ENCODE data around the gene PROCA1. TPM values are rescaled to one million over a fixed set of nuclear protein-coding genes. Genes with fewer than 3 reads are reported as not detected.
"Not testable (repeated sequence)": the region's sequence is repeated elsewhere in the genome, so short reads cannot be mapped to it uniquely, and the experiment has no call there.

PROCA1 gene
- total RNA-seq, 2 experiments from 2014 or later: 3.1 to 3.9 TPM

DNA sequence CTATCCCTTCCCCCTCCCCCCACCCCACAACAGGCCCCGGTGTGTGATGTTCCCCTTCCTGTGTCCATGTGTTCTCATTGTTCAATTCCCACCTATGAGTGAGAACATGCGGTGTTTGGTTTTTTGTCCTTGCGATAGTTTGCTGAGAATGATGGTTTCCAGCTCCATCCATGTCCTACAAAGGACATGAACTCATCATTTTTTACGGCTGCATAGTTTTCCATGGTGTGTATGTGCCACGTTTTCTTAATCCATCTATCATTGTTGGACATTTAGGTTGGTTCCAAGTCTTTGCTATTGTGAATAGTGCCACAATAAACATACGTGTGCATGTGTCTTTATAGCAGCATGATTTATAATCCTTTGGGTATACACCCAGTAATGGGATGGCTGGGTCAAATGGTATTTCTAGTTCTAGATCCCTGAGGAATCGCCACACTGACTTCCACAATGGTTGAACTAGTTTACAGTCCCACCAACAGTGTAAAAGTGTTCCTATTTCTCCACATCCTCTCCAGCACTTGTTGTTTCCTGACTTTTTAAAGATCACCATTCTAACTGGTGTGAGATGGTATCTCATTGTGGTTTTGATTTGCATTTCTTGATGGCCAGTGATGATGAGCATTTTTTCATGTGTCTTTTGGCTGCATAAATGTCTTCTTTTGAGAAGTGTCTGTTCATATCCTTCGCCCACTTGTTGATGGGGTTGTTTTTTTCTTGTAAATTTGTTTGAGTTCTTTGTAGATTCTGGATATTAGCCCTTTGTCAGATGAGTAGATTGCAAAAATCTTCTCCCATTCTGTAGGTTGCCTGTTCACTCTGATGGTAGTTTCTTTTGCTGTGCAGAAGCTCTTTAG is 24.5 kb upstream of the PROCA1 start:
- not testable (repeated sequence) for H3K9me3 Mint-ChIP-seq, H3K4me3 Mint-ChIP-seq, DNase-seq, H3K27me3 Mint-ChIP-seq, H3K27ac Mint-ChIP-seq
- Mint-ChIP-seq H3K36me3 (peaks cover 55% of the 10 kb centered on the region), H3K4me1 (peaks cover 32% of the 10 kb centered on the region)

DNA sequence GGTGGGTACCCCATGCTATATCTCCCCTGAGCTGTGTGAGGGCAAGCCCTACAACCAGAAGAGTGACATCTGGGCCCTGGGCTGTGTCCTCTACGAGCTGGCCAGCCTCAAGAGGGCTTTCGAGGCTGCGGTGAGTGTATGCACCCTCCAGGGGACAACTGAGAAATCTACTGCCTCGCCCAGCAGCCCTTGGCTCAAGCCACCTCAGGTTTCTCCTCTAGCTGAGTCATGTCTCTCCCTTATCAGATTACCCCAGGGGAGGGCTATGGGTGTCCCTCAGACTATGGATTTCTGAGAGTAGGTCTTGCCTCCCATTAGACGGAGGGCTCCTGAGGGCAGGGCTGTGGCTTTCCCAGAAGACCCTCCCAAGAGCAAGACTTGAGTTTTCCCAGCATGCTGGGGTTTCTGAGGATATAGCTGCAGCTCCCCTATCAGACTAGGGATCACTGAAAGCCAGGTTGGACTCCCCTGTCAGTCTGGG is 23.6 kb upstream of the PROCA1 start:
- Mint-ChIP-seq H3K9me3 (peaks cover 3% of the 10 kb centered on the region), H3K36me3 (peaks cover 46% of the 10 kb centered on the region), H3K27me3 (no peaks in the 10 kb centered on the region), H3K4me1 (peaks cover 27% of the 10 kb centered on the region), H3K27ac (no peak overlapping the region), H3K4me3 (no peak overlapping the region)
- no peak for DNase-seq

DNA sequence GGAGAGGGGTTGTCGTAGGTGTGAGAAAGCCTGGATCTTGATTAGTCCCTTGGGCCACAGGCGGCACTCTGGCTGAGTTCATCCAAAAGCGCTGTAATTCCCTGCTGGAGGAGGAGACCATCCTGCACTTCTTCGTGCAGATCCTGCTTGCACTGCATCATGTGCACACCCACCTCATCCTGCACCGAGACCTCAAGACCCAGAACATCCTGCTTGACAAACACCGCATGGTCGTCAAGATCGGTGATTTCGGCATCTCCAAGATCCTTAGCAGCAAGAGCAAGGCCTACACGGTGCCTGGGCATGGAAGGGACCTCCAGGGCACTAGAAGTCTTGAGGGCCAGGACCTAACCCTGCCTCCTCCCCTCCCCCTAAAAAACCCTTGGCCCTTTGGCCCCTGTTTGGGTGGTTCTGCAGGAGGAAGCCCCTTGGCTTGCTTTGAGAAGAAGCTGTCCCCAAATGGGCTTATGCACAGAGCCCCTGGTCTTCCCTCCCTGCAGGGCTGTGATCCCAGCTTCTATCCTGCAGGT is 23.1 kb upstream of the PROCA1 start:
- H3K27ac Mint-ChIP-seq: no peak overlapping the region
- H3K4me1 Mint-ChIP-seq: peaks cover 27% of the 10 kb centered on the region
- H3K36me3 Mint-ChIP-seq: peaks cover 41% of the 10 kb centered on the region
- no peak overlapping the region for H3K4me3 Mint-ChIP-seq
- no peaks in the 10 kb centered on the region for H3K27me3 Mint-ChIP-seq
- peaks cover 2% of the 10 kb centered on the region for H3K9me3 Mint-ChIP-seq
- DNase-seq: no peak

DNA sequence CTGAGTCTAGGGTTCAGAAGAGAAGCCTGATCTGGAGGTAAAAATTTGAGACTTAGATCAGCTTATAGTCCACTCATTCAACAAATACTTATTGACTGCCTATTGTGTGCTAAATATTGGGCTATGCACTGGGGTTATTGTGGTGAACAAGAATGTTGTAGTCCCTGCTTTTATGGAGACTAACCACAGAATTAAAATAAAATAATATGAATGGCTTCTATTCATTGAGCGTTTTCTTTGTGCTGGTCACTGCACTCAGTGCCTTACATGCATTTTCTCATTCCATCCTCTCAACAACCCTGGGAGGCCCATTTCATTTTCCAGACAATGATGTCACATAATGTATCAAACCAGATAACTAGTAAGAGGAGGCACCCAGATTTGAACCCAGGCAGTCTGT is 21.7 kb upstream of the PROCA1 start:
- no peak for DNase-seq
- H3K27me3 Mint-ChIP-seq: no peaks in the 10 kb centered on the region
- H3K36me3 Mint-ChIP-seq: peaks cover 28% of the 10 kb centered on the region
- H3K4me1 Mint-ChIP-seq: peaks cover 23% of the 10 kb centered on the region
- no peak overlapping the region for H3K27ac Mint-ChIP-seq
- H3K9me3 Mint-ChIP-seq: no peaks in the 10 kb centered on the region
- no peak overlapping the region for H3K4me3 Mint-ChIP-seq

DNA sequence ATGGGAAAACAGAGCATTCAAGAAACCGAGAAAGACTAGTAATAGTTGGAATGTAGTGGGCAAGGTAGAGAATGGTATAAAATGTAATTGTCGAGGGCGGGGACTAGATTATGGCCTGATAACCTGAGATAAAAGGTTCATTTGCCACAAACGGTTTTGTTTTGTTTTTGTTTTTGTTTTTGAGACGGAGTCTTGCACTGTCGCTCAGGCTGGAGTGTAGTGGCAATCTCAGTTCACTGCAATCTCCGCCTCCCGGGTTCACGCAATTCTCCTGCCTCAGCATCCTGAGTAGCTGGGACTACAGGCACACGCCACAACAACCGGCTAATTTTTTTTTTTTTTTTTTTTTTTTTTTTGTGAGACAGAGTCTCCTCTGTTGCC is 18.3 kb upstream of the PROCA1 start:
- no peak for DNase-seq
- H3K27me3 Mint-ChIP-seq: peaks cover 4% of the 10 kb centered on the region
- H3K4me1 Mint-ChIP-seq: peaks cover 29% of the 10 kb centered on the region
- no peak overlapping the region for H3K4me3 Mint-ChIP-seq
- peak overlapping the region; percentile 53 for H3K27ac Mint-ChIP-seq
- H3K36me3 Mint-ChIP-seq: peaks cover 13% of the 10 kb centered on the region
- H3K9me3 Mint-ChIP-seq: no peaks in the 10 kb centered on the region

DNA sequence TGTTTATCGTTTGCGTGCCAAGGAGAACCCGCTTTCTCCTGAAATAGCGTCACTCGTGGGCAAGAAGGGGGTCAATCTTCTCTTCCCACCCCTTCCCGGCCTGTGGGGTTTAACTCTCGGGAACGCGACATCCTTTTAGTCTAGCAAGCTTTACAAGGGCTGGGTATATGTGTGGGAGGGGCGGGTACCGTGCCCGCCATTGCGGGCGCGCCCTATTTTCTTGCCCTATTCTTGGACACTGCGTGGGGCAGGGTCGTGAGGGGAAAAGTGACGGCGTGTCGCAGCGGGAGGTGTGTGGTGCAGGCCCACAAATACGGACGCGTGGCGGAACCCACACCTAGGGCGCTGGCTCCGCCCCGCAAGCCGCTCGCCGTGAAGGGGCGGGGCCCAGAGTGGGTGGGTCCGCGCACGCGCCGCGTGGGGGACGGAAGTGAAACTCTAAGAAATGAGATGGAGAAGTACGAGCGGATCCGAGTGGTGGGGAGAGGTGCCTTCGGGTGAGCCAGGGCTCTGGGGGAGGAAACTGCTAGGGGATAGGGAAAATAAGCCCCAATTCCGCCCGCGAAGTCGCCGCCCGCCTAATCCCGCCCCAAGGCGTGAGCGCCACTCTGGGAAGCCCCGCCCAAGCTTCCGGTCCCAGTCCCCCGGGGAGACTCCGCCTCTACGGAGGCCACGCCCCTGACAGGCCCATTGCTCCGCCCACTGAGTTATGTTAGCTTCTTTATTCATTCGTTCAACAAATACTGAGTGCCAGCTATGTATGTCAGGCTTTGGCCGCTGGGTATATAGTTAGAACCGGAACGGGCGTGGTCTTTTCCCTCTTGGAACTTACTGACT is 16.9 kb upstream of the PROCA1 start, which contains the start of gene NEK8:
Gene NEK8, plus strand, starts transcription at position 425 of the 837 bp plus-strand sequence. Its CDS starts 26 bp downstream, at position 451.
- DNase-seq: peak; percentile 97
- H3K4me1 Mint-ChIP-seq: peaks cover 37% of the 10 kb centered on the region
- peak within 1 kb of the TSS; percentile 100 for H3K4me3 Mint-ChIP-seq
- H3K36me3 Mint-ChIP-seq: peaks cover 23% of the 10 kb centered on the region
- H3K27ac Mint-ChIP-seq: peak within 1 kb of the TSS; percentile 99
- peaks cover 4% of the 10 kb centered on the region for H3K27me3 Mint-ChIP-seq
- H3K9me3 Mint-ChIP-seq: no peaks in the 10 kb centered on the region

DNA sequence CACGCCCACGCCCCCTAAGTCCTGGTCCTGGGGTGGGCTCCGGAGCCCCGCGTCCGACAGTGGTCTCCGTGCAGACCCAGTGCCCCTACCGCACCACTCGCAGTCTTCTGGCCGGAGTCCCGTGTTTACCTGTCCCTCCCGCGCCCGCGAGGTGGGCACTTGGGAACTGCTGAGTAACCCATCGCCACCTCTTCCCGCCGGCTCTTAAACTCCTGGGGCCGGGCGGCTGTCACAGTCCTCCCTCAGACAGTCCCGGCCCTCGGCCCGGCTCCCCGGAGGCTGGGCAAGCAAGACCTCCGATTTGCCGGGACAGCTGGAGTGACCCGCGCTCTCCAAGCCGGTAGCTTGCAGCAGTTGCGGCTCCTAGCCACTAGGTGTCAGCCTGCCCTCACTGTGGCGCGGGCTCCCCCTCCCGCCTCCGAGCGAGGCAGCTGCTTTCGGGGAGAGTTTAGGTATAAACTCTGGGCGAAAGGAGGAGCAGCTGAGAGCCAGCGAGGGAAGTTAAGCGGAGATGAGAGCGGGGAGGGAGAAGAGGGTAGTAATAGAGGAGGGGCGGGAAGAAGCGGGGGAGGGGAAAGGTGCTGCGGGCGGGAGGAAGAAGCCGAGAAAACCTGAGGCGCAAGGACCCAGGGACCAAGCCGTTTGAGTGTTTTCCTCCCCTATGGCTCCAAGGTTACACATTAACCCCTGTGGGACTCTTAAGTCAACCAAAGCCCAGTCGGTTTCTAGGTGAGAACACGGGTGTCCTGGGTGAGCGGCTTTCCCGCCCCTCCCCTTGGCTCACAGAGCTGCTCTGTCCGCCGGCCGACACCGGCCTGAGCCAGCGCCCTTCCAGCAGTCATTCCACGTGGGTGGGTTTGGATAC is 15.2 kb upstream of the PROCA1 start:
- H3K27me3 Mint-ChIP-seq: peaks cover 4% of the 10 kb centered on the region
- H3K4me1 Mint-ChIP-seq: peaks cover 46% of the 10 kb centered on the region
- H3K36me3 Mint-ChIP-seq: peaks cover 39% of the 10 kb centered on the region
- no peaks in the 10 kb centered on the region for H3K9me3 Mint-ChIP-seq
- peak overlapping the region; percentile 99 for H3K27ac Mint-ChIP-seq
- peak overlapping the region; percentile 100 for H3K4me3 Mint-ChIP-seq
- peak; percentile 94 for DNase-seq

DNA sequence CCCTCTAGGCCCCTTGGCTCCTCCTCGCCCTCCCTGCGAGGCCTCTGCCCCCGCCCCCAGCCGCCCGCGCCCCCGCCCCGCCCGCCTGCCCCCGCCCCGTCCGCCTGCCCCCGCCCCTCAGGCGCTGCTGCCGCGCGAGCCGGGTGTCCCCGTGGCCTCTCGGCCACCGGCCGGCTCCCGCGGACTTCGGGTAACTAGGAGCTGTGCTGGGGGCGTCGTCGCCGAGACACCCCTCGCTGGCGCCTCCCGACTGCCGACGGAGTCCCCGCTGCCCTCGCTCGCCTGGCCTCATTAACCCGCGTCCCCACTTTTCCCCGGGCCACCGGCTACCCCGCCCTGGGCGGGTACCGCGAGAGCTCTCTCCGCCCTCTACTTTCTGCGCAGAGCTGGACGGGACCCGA is 14.5 kb upstream of the PROCA1 start, which contains the start of gene TLCD1:
Gene TLCD1, minus strand, starts transcription at position 8 of the 401 bp plus-strand sequence. CDS start 136 bp downstream, outside the sequence.
- Mint-ChIP-seq H3K36me3 (peaks cover 45% of the 10 kb centered on the region), H3K4me1 (peaks cover 46% of the 10 kb centered on the region)

DNA sequence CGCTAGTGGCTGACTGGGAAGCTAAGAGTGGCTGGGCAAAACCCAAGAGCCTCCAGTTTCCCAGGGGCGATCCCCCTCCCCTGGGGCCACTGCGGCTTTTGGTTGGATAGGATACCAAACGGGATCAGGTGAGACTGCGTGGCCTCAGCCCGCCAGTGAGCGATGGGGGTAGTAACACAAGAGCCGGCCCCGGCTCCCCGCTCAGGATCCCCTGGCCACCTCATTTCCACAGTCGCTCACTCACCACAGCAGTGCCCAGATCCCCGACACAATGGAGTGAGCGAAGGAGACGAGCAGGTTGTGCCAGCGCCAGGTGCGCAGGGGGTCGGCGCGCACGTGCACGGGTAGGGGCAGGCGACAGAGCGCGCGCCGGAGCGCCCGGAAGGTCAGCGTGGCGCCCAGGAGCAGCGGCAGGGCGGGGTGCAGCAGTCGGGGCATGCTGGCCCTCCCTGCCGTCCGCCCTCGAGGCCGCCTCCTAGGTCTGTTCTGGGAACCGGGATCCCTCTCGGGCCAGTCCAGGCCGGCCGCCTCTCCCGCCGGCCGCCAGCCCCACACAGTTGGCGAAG is 14.1 kb upstream of the PROCA1 start:
- H3K4me3 Mint-ChIP-seq: peak overlapping the region; percentile 100
- peaks cover 46% of the 10 kb centered on the region for H3K4me1 Mint-ChIP-seq
- peak; percentile 81 for DNase-seq
- no peaks in the 10 kb centered on the region for H3K9me3 Mint-ChIP-seq
- peak overlapping the region; percentile 90 for H3K27ac Mint-ChIP-seq
- H3K36me3 Mint-ChIP-seq: peaks cover 50% of the 10 kb centered on the region
- peaks cover 6% of the 10 kb centered on the region for H3K27me3 Mint-ChIP-seq

More for the DNA sequence above, 14.5 kb upstream of the PROCA1 start, which contains the start of gene TLCD1:
- DNase-seq: peak; percentile 85
- Mint-ChIP-seq H3K4me3 (peak within 1 kb of the TSS; percentile 100), H3K9me3 (no peaks in the 10 kb centered on the region), H3K27me3 (peaks cover 4% of the 10 kb centered on the region), H3K27ac (peak within 1 kb of the TSS; percentile 99)

DNA sequence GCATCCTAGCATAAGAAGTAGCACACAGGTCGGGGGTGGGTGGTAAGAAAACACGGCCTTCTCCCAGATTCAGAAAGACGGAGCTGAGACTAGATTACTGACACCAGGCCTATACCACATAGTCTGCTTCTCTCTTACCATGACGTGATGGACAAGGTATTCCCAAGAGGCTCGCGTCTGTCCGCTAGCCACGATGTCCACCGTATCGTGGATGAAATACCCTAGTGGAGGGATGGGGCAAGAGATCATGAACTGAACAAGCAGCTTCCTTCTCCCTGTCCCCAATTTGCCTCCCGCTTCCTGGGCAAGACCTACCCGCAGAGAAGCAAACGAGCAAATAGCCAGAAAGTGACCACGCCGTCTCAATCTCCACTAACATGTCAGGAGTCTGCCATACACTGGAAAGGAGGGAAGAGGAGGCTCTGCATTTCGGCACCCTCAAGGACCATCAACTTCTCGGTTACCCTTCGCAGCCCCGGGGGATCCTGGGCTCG is 13.5 kb upstream of the PROCA1 start:
- Mint-ChIP-seq H3K36me3 (peaks cover 56% of the 10 kb centered on the region), H3K27me3 (peaks cover 9% of the 10 kb centered on the region), H3K27ac (peak overlapping the region; percentile 90), H3K9me3 (no peaks in the 10 kb centered on the region), H3K4me3 (peak overlapping the region; percentile 100), H3K4me1 (peaks cover 46% of the 10 kb centered on the region)
- peak; percentile 41 for DNase-seq

DNA sequence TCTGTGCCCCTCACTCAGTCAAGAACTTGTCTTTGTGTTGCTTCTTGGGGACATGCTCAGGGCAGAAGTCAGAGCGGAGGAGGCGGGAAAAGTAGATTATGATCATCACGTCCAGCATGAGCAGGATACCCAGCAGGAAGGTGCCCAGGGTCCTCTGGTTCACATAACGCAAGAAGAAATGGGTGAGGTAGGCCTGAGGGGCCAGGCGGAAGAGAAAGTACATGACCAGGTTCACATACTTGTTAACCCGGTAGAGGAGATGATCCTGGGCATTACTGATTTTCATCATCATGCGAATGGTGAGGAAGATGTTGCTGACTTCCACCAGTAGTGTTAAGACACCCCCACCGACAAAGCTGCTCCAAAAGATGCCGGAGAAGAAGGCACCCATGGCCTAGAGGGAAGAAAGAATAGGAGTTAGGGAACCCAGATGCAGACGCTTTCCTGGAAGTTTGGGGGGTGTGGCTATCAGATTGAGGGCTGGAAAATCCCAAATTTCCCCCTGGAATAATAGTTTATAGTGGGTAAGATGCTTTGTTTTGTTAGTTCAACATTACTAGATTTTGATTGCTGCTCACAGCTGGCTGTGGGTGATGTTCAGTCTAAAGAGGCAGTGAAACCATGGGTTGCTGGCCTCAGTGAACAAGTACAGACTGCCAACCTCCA is 12.9 kb upstream of the PROCA1 start:
- Mint-ChIP-seq H3K4me3 (peak overlapping the region; percentile 100), H3K27ac (peak overlapping the region; percentile 90), H3K9me3 (no peaks in the 10 kb centered on the region), H3K36me3 (peaks cover 61% of the 10 kb centered on the region), H3K27me3 (peaks cover 13% of the 10 kb centered on the region), H3K4me1 (peaks cover 44% of the 10 kb centered on the region)
- no peak for DNase-seq

DNA sequence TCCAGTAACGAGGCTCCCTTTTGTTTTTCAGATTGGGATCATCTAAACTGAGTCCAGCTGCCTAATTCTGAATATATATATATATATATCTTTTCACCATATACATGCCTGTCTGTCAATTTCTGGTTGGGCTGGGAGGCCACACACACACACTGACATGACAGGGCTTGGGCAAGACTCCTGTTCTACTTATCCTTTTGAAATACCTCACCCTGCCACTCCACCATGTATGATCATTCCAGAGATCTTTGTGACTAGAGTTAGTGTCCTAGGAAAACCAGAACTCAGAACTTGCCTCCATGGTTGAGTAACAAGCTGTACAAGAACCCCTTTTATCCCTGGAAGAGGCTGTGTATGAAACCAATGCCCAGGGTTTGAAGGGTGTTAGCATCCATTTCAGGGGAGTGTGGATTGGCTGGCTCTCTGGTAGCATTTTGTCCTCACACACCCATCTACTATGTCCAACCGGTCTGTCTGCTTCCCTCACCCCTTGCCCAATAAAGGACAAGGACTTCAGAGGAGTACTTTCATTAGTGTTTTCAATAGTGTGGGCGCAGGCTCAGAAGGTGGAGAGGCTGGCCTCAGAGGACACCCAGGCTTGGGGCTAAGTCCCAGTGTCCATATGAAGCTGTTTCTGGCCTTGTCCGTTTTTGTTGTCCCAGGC is 12.3 kb upstream of the PROCA1 start:
- H3K9me3 Mint-ChIP-seq, DNase-seq: not testable (repeated sequence)
- Mint-ChIP-seq H3K36me3 (peaks cover 61% of the 10 kb centered on the region), H3K27ac (peak overlapping the region; percentile 90), H3K27me3 (peaks cover 13% of the 10 kb centered on the region), H3K4me1 (peaks cover 44% of the 10 kb centered on the region), H3K4me3 (peak overlapping the region; percentile 100)
